H1 (cell line): ENCODE data around the gene ST8SIA5. TPM values are rescaled to one million over a fixed set of nuclear protein-coding genes. Genes with fewer than 3 reads are reported as not detected.
A peak's percentile ranks its signal among the peaks of the same experiment; 100 is the strongest.

Experiments used
- CTCF ChIA-PET: fragments of 300-600 bp; sonication (Branson Sonifier 250); formaldehyde crosslinking; loops from one replicate; lab custom pipeline; 2021; ENCODE audit not compliant: partially characterized antibody; lab: Charles Lee
- POLR2A ChIA-PET: fragments of 300-600 bp; sonication (Branson Sonifier 250); formaldehyde crosslinking; loops from one replicate; lab custom pipeline; 2021; ENCODE audit warnings: inconsistent platforms; ENCODE audit not compliant: partially characterized antibody; lab: Charles Lee
- DNase-seq, 2 experiments: peaks; one replicate each; pipeline versions ENCODE4 v3.0.0 to v3.0.0-alpha.2; 2010 to 2022; ENCODE audit warnings: low spot score in 2 of 2, low read depth in 1 of 2, mixed read lengths in 1 of 2
- FAIRE-seq: peaks from 2 replicates; lab custom pipeline; 2011; peaks lifted over from hg19 to GRCh38; lab: Jason Lieb, UNC
- H2AFZ ChIP-seq: 2 replicates; pipeline ENCODE4 v1.8.1; 2012; ENCODE audit warnings: low read length, inconsistent platforms
- H2AK5ac ChIP-seq: 2 replicates; pipeline ENCODE4 v1.6.1; 2013; ENCODE audit warnings: low read depth, low read length
- H2BK120ac ChIP-seq: replicated peaks from 2 replicates; pipeline ENCODE3; 2013; ENCODE audit warnings: low read depth, low read length, inconsistent platforms
- H2BK12ac ChIP-seq: 2 replicates; pipeline ENCODE4 v1.6.1; 2013; ENCODE audit warnings: low read depth, low read length
- H2BK15ac ChIP-seq: 2 replicates; pipeline ENCODE4 v1.6.1; 2013; ENCODE audit warnings: low read length
- H2BK20ac ChIP-seq: 2 replicates; pipeline ENCODE4 v1.6.1; 2013; ENCODE audit warnings: low read length
- H2BK5ac ChIP-seq: 2 replicates; pipeline ENCODE4 v1.6.1; 2013; ENCODE audit warnings: low read depth, low read length
- H3K14ac ChIP-seq: 2 replicates; pipeline ENCODE4 v1.6.1; 2013; ENCODE audit warnings: inconsistent platforms; ENCODE audit not compliant: insufficient read length
- H3K18ac ChIP-seq: 2 replicates; pipeline ENCODE4 v1.6.1; 2013; ENCODE audit warnings: low read length; ENCODE audit errors: extremely low read depth
- H3K23ac ChIP-seq: 2 replicates; pipeline ENCODE4 v1.6.1; 2013; ENCODE audit warnings: inconsistent platforms; ENCODE audit not compliant: insufficient read length
- H3K23me2 ChIP-seq: 2 replicates; pipeline ENCODE4 v1.6.1; 2013; ENCODE audit warnings: low read depth, low read length
- H3K27ac ChIP-seq: 2 replicates; pipeline ENCODE4 v1.6.1; 2011; ENCODE audit warnings: low read depth, low read length, inconsistent platforms
- H3K27me3 ChIP-seq, 4 experiments: replicated peaks in 1 of 4; 1 replicate in 1 of 4; 2 replicates in 3 of 4; pipeline versions ENCODE4 v1.6.1 to v1.8.1; 2011 to 2013; ENCODE audit warnings: low read length in 3 of 4, mild to moderate bottlenecking in 3 of 4, inconsistent platforms in 2 of 4, mixed read lengths in 2 of 4, moderate library complexity in 1 of 4; ENCODE audit not compliant: control insufficient read depth in 3 of 4, insufficient read depth in 3 of 4; ENCODE audit errors: extremely low read depth in 1 of 4
- H3K36me3 ChIP-seq, 4 experiments: 2 replicates each; pipeline versions ENCODE4 v1.6.1 to v1.8.1; 2011 to 2013; ENCODE audit warnings: mild to moderate bottlenecking in 4 of 4, low read length in 3 of 4, moderate library complexity in 2 of 4, control low read depth in 1 of 4, inconsistent platforms in 1 of 4; ENCODE audit not compliant: insufficient read depth in 4 of 4, control insufficient read depth in 2 of 4
- H3K4ac ChIP-seq: replicated peaks from 2 replicates; pipeline ENCODE3; 2013; ENCODE audit warnings: low read length, low read depth, mixed read lengths, inconsistent platforms; ENCODE audit not compliant: insufficient read length
- H3K4me1 ChIP-seq, 4 experiments: replicated peaks in 1 of 4; 1 replicate in 1 of 4; 2 replicates in 3 of 4; pipeline versions ENCODE4 v1.6.1 to v1.8.1; 2011 to 2013; ENCODE audit warnings: low read length in 3 of 4, inconsistent platforms in 2 of 4, mixed read lengths in 1 of 4; ENCODE audit not compliant: insufficient read depth in 4 of 4, control insufficient read depth in 3 of 4
- H3K4me2 ChIP-seq, 2 experiments: 2 replicates each; pipeline versions ENCODE4 v1.6.1 to v1.8.1; 2011 to 2013; ENCODE audit warnings: low read depth in 2 of 2, low read length in 2 of 2, control low read depth in 1 of 2, inconsistent platforms in 1 of 2, mild to moderate bottlenecking in 1 of 2; ENCODE audit not compliant: insufficient read depth in 1 of 2
- H3K4me3 ChIP-seq, 4 experiments: fragments of 200-600, 300-600 bp in 1 of 4; sonication (generic), shearing (Covaris generic), sonication (Bioruptor Twin) in 1 of 4; 2 replicates each; pipeline versions ENCODE4 v1.5.1 to v1.8.1; 2011 to 2016; ENCODE audit warnings: low read length in 4 of 4, low read depth in 3 of 4, control low read depth in 2 of 4, inconsistent platforms in 2 of 4, mild to moderate bottlenecking in 2 of 4, mixed read lengths in 1 of 4, moderate library complexity in 1 of 4; ENCODE audit not compliant: insufficient read depth in 2 of 4; ENCODE audit errors: extremely low read depth in 1 of 4
- H3K56ac ChIP-seq: replicated peaks from 2 replicates; pipeline ENCODE3; 2013; ENCODE audit warnings: low read depth, mild to moderate bottlenecking, mixed read lengths, low read length, inconsistent platforms; ENCODE audit not compliant: insufficient read length
- H3K79me1 ChIP-seq: 2 replicates; pipeline ENCODE4 v1.6.1; 2013; ENCODE audit warnings: low read depth, low read length, control low read depth
- H3K79me2 ChIP-seq, 2 experiments: 2 replicates each; pipeline versions ENCODE4 v1.6.1 to v1.8.1; 2012 to 2013; ENCODE audit warnings: low read length in 2 of 2, mild to moderate bottlenecking in 2 of 2, inconsistent platforms in 1 of 2; ENCODE audit not compliant: insufficient read depth in 2 of 2, control insufficient read depth in 1 of 2
- H3K9ac ChIP-seq, 4 experiments: replicated peaks in 1 of 4; 1 replicate in 1 of 4; 2 replicates in 3 of 4; pipeline versions ENCODE4 v1.6.1 to v1.8.1; 2011 to 2013; ENCODE audit warnings: low read depth in 3 of 4, low read length in 3 of 4, control low read depth in 2 of 4, mild to moderate bottlenecking in 2 of 4, moderate library complexity in 2 of 4, inconsistent platforms in 1 of 4; ENCODE audit errors: extremely low read depth in 1 of 4
- H3K9me3 ChIP-seq, 2 experiments: 2 replicates each; pipeline versions ENCODE4 v1.6.1 to v1.8.1; 2012 to 2013; ENCODE audit warnings: mild to moderate bottlenecking in 2 of 2, moderate library complexity in 2 of 2, control low read depth in 1 of 2, inconsistent platforms in 1 of 2, low read depth in 1 of 2, low read length in 1 of 2, mixed read lengths in 1 of 2; ENCODE audit not compliant: insufficient read depth in 2 of 2
- H4K20me1 ChIP-seq, 2 experiments: replicated peaks in 1 of 2; 2 replicates each; pipeline versions ENCODE3 to v1.8.1; 2011 to 2013; ENCODE audit warnings: inconsistent platforms in 2 of 2, low read length in 2 of 2, mild to moderate bottlenecking in 1 of 2; ENCODE audit not compliant: insufficient read depth in 2 of 2, control insufficient read depth in 1 of 2
- H4K5ac ChIP-seq: 2 replicates; pipeline ENCODE4 v1.6.1; 2013; ENCODE audit warnings: low read length, low read depth, mixed read lengths, inconsistent platforms; ENCODE audit not compliant: insufficient read length
- H4K8ac ChIP-seq: 2 replicates; pipeline ENCODE4 v1.8.0; 2013; ENCODE audit warnings: mild to moderate bottlenecking, moderate library complexity, low read length, inconsistent platforms; ENCODE audit not compliant: insufficient read depth; ENCODE audit errors: extremely low read depth
- H4K91ac ChIP-seq: replicated peaks from 2 replicates; pipeline ENCODE3; 2013; ENCODE audit warnings: low read length, mixed read lengths, inconsistent platforms; ENCODE audit not compliant: insufficient read length
- CREB1 ChIP-seq: IDR thresholded peaks from 2 replicates; pipeline ENCODE4 v1.6.1; 2012; ENCODE audit warnings: inconsistent platforms
- CTBP2 ChIP-seq: IDR thresholded peaks from 2 replicates; pipeline ENCODE4 v1.7.0; 2011; ENCODE audit warnings: borderline replicate concordance, mild to moderate bottlenecking, moderate library complexity, mixed read lengths, low read length; ENCODE audit not compliant: insufficient read depth, insufficient read length
- E2F6 ChIP-seq: IDR thresholded peaks from 2 replicates; pipeline ENCODE4 v1.6.1; 2012; ENCODE audit warnings: inconsistent platforms
- EP300 ChIP-seq, 2 experiments: IDR thresholded peaks; 1 replicate in 1 of 2; 2 replicates in 1 of 2; pipeline ENCODE4 v1.6.1; 2011 to 2012; ENCODE audit warnings: low read depth in 2 of 2, low read length in 2 of 2, mild to moderate bottlenecking in 2 of 2, borderline replicate concordance in 1 of 2, inconsistent platforms in 1 of 2, moderate library complexity in 1 of 2
- GTF2F1 ChIP-seq: IDR thresholded peaks from 2 replicates; pipeline ENCODE4 v1.6.1; 2012; ENCODE audit warnings: low read depth, low read length, improper control_type of control experiment, borderline replicate concordance
- NANOG ChIP-seq: IDR thresholded peaks from 2 replicates; pipeline ENCODE4 v1.6.1; 2011; ENCODE audit warnings: low read length, low read depth, mild to moderate bottlenecking, inconsistent platforms; ENCODE audit not compliant: insufficient read depth, poor library complexity, severe bottlenecking
- POLR2AphosphoS5 ChIP-seq: IDR thresholded peaks from 2 replicates; pipeline ENCODE4 v1.6.1; 2011; ENCODE audit warnings: low read depth, low read length
- RFX5 ChIP-seq: IDR thresholded peaks from 2 replicates; pipeline ENCODE4 v1.6.1; 2011; ENCODE audit warnings: low read depth, low read length, improper control_type of control experiment, borderline replicate concordance
- RXRA ChIP-seq: IDR thresholded peaks from 2 replicates; pipeline ENCODE4 v1.6.1; 2011; ENCODE audit warnings: low read depth, mild to moderate bottlenecking, low read length, moderate library complexity; ENCODE audit not compliant: insufficient read depth
- SIRT6 ChIP-seq: IDR thresholded peaks from one replicate; pipeline ENCODE4 v1.7.1; 2012; ENCODE audit warnings: low read length, inconsistent platforms
- SIX5 ChIP-seq: IDR thresholded peaks from 2 replicates; pipeline ENCODE4 v1.6.1; 2011; ENCODE audit warnings: mild to moderate bottlenecking, low read depth, low read length
- ZNF274 ChIP-seq: IDR thresholded peaks from 2 replicates; pipeline ENCODE4 v1.7.0; 2012; ENCODE audit warnings: low read length, borderline replicate concordance; ENCODE audit errors: extremely low read depth
- WGBS, 2 experiments: shearing (Covaris generic) in 1 of 2; methylation state at CpG; one replicate each; pipeline versions ENCODE4 v1.1.6 to v1.1.7; 2013 to 2015; ENCODE audit warnings: low lambda C conversion rate in 2 of 2, mixed read lengths in 2 of 2, inconsistent platforms in 1 of 2, low coverage in 1 of 2, missing lambda C conversion rate in 1 of 2; ENCODE audit not compliant: insufficient replicate concordance in 2 of 2, insufficient coverage in 1 of 2, insufficient read length in 1 of 2; ENCODE audit errors: extremely low coverage in 1 of 2, missing lambda C conversion rate in 1 of 2; 5-methylcytosine and 5-hydroxymethylcytosine counted together
- polyA plus RNA-seq, 7 experiments: library from polyadenylated mRNA; depleted of rRNA in 3 of 7; stranded (reverse) in 5 of 7; unstranded in 2 of 7; fragments of >200 nt in 5 of 7; fragments of 200-250 nt in 2 of 7; gene quantifications; 1 replicate in 5 of 7; 2 replicates in 1 of 7; 4 replicates in 1 of 7; pipeline versions ENCODE4 v1.2.1 to v1.2.3, GENCODE V29; 2011 to 2013; ENCODE audit warnings: missing spikeins in 2 of 7, mixed read lengths in 2 of 7
- total RNA-seq: library from RNA; stranded (reverse); fragmentation: NEBNext Ultra II Directional; extraction: Animal tissue kit (Norgen Biotek cat#: 25700); gene quantifications from 2 replicates; pipeline ENCODE4 v1.2.1, GENCODE V29; 2021

ST8SIA5 gene
- total and polyA plus RNA-seq, 2 of the 8 experiments (the other 6 are each of a cell fraction or from before 2014, with no cell fraction given) = 2.4 to 6.3 TPM

- no peak overlapping the region for H2BK5ac ChIP-seq
- H3K79me1 ChIP-seq = no peaks in the 10 kb centered on the region
- H3K23ac ChIP-seq = no peak overlapping the region
- ChIA-PET POLR2A (no interaction called here), CTCF (interaction anchor here (1.7 kb wide), 1 partner anchor 13 kb away, joined by 5 read pairs; no protein-coding TSS in a partner anchor)
- no peak overlapping the region for H4K8ac ChIP-seq
- no peak overlapping the region for H2BK20ac ChIP-seq
- no peak overlapping the region for H2BK120ac ChIP-seq
- H3K36me3 ChIP-seq = no peaks in the 10 kb centered on the region
- no peak overlapping the region for H2BK15ac ChIP-seq
- H3K56ac ChIP-seq = no peak overlapping the region
- H3K4ac ChIP-seq = no peak overlapping the region
- no peak overlapping the region for H4K91ac ChIP-seq
- H3K23me2 ChIP-seq = no peaks in the 10 kb centered on the region
- H4K20me1 ChIP-seq = no peaks in the 10 kb centered on the region
- H3K14ac ChIP-seq = no peak overlapping the region
- no peak overlapping the region for H3K4me2 ChIP-seq
- H4K5ac ChIP-seq = no peak overlapping the region
- H3K18ac ChIP-seq = no peak overlapping the region
- no peaks in the 10 kb centered on the region for H3K79me2 ChIP-seq
- H3K9ac ChIP-seq = no peak overlapping the region
- WGBS, 2 experiments = 89% methylated on average over 7 of the region's 7 CpGs; no CpG with 5 or more reads in 1 of the 2 experiments
- no peak overlapping the region for H2AFZ ChIP-seq
- no peaks in the 10 kb centered on the region for H3K4me1 ChIP-seq
- 0 out of 2 replicates have a peak overlapping the region, but pooled peaks have one; percentile 50 for H2BK12ac ChIP-seq
- H3K9me3 ChIP-seq = 0 out of 4 replicates have a peak, but pooled peaks cover 0 to 3% of the 10 kb centered on the region in 2 experiments
- H2AK5ac ChIP-seq = peak overlapping the region; percentile 71; the same call in 1 of the 2 replicates
- FAIRE-seq = no peak
- no peak overlapping the region for H3K4me3 ChIP-seq
- no peaks in the 10 kb centered on the region for H3K27me3 ChIP-seq
- peak in 1 of 2 experiments; percentile 8 for DNase-seq
- no peak overlapping the region for H3K27ac ChIP-seq
- no peak for TF ChIP-seq RXRA
- no peak for TF ChIP-seq RFX5
- no peak for TF ChIP-seq CTBP2
- no peak for TF ChIP-seq E2F6
- TF ChIP-seq CREB1 = no peak
- no peak for TF ChIP-seq EP300 (IDR thresholded peaks at IDR 0.05; ENCODE audit: borderline replicate concordance in 1 of 2, low read depth in 2 of 2, low read length in 2 of 2)
- TF ChIP-seq GTF2F1 = no peak
- TF ChIP-seq ZNF274 = no peak
- no peak for TF ChIP-seq NANOG
- no peak for TF ChIP-seq SIX5
- no peak for TF ChIP-seq POLR2AphosphoS5
- no peak for TF ChIP-seq SIRT6
Observed at GRCh38 chr18:46636040-46636630, 120.7 kb downstream of the ST8SIA5 start.
